Measurements from ENCODE around the gene PRRX1.

The PRRX1 gene

GRCh38 chr1:170755795-170756194 is 91.9 kb downstream of the PRRX1 start:
- no peak overlapping the region for H3K4me3 Mint-ChIP-seq
- H3K36me3 Mint-ChIP-seq (ENCODE audit: low read depth) = no peaks in the 10 kb centered on the region
- H3K9me3 Mint-ChIP-seq = no peaks in the 10 kb centered on the region
- H3K27me3 Mint-ChIP-seq (ENCODE audit: low read depth, poor library complexity) = no peaks in the 10 kb centered on the region
- H3K4me1 Mint-ChIP-seq = no peaks in the 10 kb centered on the region
- no peak for DNase-seq
- H3K27ac Mint-ChIP-seq = no peak overlapping the region
- no peak for TF ChIP-seq CTCF (IDR thresholded peaks at IDR 0.05)

GRCh38 chr1:170758992-170759391 is 95.1 kb downstream of the PRRX1 start:
- no peaks in the 10 kb centered on the region for H3K27me3 Mint-ChIP-seq (ENCODE audit: low read depth, poor library complexity)
- H3K36me3 Mint-ChIP-seq (ENCODE audit: low read depth) = no peaks in the 10 kb centered on the region
- H3K4me1 Mint-ChIP-seq = no peaks in the 10 kb centered on the region
- H3K4me3 Mint-ChIP-seq = no peak overlapping the region
- no peak for TF ChIP-seq CTCF (IDR thresholded peaks at IDR 0.05)
- H3K9me3 Mint-ChIP-seq = peaks cover 6% of the 10 kb centered on the region
- H3K27ac Mint-ChIP-seq = no peak overlapping the region
- DNase-seq = no peak

GRCh38 chr1:170765279-170765678 is 101.3 kb downstream of the PRRX1 start:
- no peaks in the 10 kb centered on the region for H3K4me1 Mint-ChIP-seq
- peaks cover 6% of the 10 kb centered on the region for H3K9me3 Mint-ChIP-seq
- H3K4me3 Mint-ChIP-seq = no peak overlapping the region
- H3K27me3 Mint-ChIP-seq (ENCODE audit: low read depth, poor library complexity) = peaks cover 4% of the 10 kb centered on the region
- no peak for DNase-seq
- no peaks in the 10 kb centered on the region for H3K36me3 Mint-ChIP-seq (ENCODE audit: low read depth)
- H3K27ac Mint-ChIP-seq = no peak overlapping the region
- TF ChIP-seq CTCF (IDR thresholded peaks at IDR 0.05) = no peak

- Mint-ChIP-seq H3K4me3 (no peak overlapping the region), H3K27ac (no peak overlapping the region), H3K36me3 (ENCODE audit: low read depth) (no peaks in the 10 kb centered on the region), H3K27me3 (ENCODE audit: low read depth, poor library complexity) (peaks cover 4% of the 10 kb centered on the region), H3K4me1 (no peaks in the 10 kb centered on the region), H3K9me3 (peaks cover 6% of the 10 kb centered on the region)
- DNase-seq = no peak
- TF ChIP-seq CTCF (IDR thresholded peaks at IDR 0.05) = peak; percentile 32
Observed at GRCh38 chr1:170765712-170766330, 101.9 kb downstream of the PRRX1 start.

GRCh38 chr1:170768929-170769328 is 105.0 kb downstream of the PRRX1 start:
- Mint-ChIP-seq H3K27me3 (ENCODE audit: low read depth, poor library complexity) (peaks cover 4% of the 10 kb centered on the region), H3K9me3 (no peaks in the 10 kb centered on the region), H3K4me1 (no peaks in the 10 kb centered on the region), H3K4me3 (no peak overlapping the region), H3K27ac (no peak overlapping the region), H3K36me3 (ENCODE audit: low read depth) (no peaks in the 10 kb centered on the region)
- no peak for TF ChIP-seq CTCF (IDR thresholded peaks at IDR 0.05)
- peak; percentile 23 for DNase-seq

GRCh38 chr1:170769691-170770090 is 105.8 kb downstream of the PRRX1 start:
- Mint-ChIP-seq H3K27ac (no peak overlapping the region), H3K4me3 (no peak overlapping the region), H3K4me1 (no peaks in the 10 kb centered on the region), H3K36me3 (ENCODE audit: low read depth) (no peaks in the 10 kb centered on the region), H3K9me3 (no peaks in the 10 kb centered on the region), H3K27me3 (ENCODE audit: low read depth, poor library complexity) (peaks cover 4% of the 10 kb centered on the region)
- no peak for DNase-seq
- TF ChIP-seq CTCF (IDR thresholded peaks at IDR 0.05) = no peak

All from nephron progenitor cell (in vitro differentiated cells).